HepG2 (cell line): ENCODE data around the gene FAM180A.

ENCODE experiments used
- EZH2 ChIP-seq: conservative IDR thresholded peaks from 2 replicates; pipeline ENCODE4 v1.6.1; 2012; ENCODE audit warnings: mild to moderate bottlenecking, low read depth, low read length, moderate library complexity
- GTF2F1 ChIP-seq: fragments of 150-350 bp; IDR thresholded peaks from 2 replicates; pipeline ENCODE4 v1.6.1; 2014; ENCODE audit warnings: low read length
- JUNB ChIP-seq: sonication (generic); formaldehyde crosslinking; IDR thresholded peaks from 2 replicates; pipeline ENCODE4 v1.8.0; 2022; ENCODE audit warnings: missing genetic modification reagents, mild to moderate bottlenecking, borderline replicate concordance
- SP1 ChIP-seq, 2 experiments: fragments of 450-650 bp in 1 of 2; sonication (generic) in 1 of 2; formaldehyde crosslinking in 1 of 2; IDR thresholded peaks; 2 replicates each; pipeline versions ENCODE4 v1.4.0 to v1.6.1; 2016 to 2020; ENCODE audit warnings: missing genetic modification reagents in 1 of 2
- YY1 ChIP-seq: IDR thresholded peaks from 2 replicates; pipeline ENCODE4 v1.6.1; 2011; ENCODE audit warnings: low read length, low read depth, moderate library complexity, mild to moderate bottlenecking; ENCODE audit not compliant: insufficient read depth, insufficient replicate concordance
- ZNF274 ChIP-seq: sonication (generic); formaldehyde crosslinking; IDR thresholded peaks from 2 replicates; pipeline ENCODE4 v1.5.1; 2020; ENCODE audit warnings: mild to moderate bottlenecking, missing genetic modification reagents
- ZNF337 ChIP-seq: sonication (generic); formaldehyde crosslinking; IDR thresholded peaks from 2 replicates; pipeline ENCODE4 v1.5.1; 2020; ENCODE audit warnings: missing genetic modification reagents, low read depth, mild to moderate bottlenecking, borderline replicate concordance
- TF ChIP-seq, protein P1 (sequence below): sonication (generic); formaldehyde crosslinking; conservative IDR thresholded peaks from 2 replicates; pipeline ENCODE4 v1.5.0; 2020; ENCODE audit warnings: missing genetic modification reagents
- TF ChIP-seq, protein P2 (sequence below): sonication (generic); formaldehyde crosslinking; IDR thresholded peaks from 2 replicates; pipeline ENCODE4 v1.9.0; 2021; ENCODE audit warnings: mild to moderate bottlenecking, missing genetic modification reagents
- TF ChIP-seq, protein P3 (sequence below): sonication (generic); formaldehyde crosslinking; conservative IDR thresholded peaks from 2 replicates; pipeline ENCODE4 v1.4.0; 2020; ENCODE audit warnings: missing genetic modification reagents

DNA sequence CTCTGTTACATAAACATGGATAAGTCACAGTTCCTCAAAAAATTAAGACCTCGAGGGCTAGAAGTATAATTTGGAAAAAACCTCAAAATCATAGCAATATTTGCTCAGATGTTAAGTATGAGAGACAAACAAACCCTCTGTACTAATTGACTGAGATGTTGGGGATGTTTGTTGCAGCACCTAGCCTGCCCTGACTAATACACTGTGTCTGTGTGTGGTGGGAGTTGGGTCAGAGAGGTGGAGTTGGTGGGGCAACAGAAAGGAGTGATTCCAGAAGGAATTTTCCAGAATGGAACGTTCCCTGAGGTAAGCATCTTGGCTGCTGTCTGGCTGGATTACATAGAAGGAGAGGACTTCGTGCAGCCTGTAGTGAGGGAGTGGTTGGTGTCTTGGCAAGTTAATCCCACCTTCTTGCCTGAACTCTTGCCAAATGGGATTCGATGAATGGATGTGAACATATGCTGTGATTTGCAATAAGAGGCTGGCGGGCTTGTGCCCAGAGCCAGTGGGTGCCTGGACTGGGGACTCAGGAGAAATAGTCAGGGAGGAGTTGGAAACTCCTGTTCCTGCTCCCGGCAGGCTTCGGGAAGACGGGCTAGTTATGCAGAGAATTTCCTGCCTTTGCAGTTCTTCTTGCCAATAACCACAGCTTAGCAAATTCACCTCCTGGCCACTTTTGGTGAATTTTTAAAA lies 9.3 kb upstream of the FAM180A start:
- TF ChIP-seq, protein P1, sequence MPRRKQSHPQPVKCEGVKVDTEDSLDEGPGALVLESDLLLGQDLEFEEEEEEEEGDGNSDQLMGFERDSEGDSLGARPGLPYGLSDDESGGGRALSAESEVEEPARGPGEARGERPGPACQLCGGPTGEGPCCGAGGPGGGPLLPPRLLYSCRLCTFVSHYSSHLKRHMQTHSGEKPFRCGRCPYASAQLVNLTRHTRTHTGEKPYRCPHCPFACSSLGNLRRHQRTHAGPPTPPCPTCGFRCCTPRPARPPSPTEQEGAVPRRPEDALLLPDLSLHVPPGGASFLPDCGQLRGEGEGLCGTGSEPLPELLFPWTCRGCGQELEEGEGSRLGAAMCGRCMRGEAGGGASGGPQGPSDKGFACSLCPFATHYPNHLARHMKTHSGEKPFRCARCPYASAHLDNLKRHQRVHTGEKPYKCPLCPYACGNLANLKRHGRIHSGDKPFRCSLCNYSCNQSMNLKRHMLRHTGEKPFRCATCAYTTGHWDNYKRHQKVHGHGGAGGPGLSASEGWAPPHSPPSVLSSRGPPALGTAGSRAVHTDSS, result no peak
- TF ChIP-seq, protein P2, sequence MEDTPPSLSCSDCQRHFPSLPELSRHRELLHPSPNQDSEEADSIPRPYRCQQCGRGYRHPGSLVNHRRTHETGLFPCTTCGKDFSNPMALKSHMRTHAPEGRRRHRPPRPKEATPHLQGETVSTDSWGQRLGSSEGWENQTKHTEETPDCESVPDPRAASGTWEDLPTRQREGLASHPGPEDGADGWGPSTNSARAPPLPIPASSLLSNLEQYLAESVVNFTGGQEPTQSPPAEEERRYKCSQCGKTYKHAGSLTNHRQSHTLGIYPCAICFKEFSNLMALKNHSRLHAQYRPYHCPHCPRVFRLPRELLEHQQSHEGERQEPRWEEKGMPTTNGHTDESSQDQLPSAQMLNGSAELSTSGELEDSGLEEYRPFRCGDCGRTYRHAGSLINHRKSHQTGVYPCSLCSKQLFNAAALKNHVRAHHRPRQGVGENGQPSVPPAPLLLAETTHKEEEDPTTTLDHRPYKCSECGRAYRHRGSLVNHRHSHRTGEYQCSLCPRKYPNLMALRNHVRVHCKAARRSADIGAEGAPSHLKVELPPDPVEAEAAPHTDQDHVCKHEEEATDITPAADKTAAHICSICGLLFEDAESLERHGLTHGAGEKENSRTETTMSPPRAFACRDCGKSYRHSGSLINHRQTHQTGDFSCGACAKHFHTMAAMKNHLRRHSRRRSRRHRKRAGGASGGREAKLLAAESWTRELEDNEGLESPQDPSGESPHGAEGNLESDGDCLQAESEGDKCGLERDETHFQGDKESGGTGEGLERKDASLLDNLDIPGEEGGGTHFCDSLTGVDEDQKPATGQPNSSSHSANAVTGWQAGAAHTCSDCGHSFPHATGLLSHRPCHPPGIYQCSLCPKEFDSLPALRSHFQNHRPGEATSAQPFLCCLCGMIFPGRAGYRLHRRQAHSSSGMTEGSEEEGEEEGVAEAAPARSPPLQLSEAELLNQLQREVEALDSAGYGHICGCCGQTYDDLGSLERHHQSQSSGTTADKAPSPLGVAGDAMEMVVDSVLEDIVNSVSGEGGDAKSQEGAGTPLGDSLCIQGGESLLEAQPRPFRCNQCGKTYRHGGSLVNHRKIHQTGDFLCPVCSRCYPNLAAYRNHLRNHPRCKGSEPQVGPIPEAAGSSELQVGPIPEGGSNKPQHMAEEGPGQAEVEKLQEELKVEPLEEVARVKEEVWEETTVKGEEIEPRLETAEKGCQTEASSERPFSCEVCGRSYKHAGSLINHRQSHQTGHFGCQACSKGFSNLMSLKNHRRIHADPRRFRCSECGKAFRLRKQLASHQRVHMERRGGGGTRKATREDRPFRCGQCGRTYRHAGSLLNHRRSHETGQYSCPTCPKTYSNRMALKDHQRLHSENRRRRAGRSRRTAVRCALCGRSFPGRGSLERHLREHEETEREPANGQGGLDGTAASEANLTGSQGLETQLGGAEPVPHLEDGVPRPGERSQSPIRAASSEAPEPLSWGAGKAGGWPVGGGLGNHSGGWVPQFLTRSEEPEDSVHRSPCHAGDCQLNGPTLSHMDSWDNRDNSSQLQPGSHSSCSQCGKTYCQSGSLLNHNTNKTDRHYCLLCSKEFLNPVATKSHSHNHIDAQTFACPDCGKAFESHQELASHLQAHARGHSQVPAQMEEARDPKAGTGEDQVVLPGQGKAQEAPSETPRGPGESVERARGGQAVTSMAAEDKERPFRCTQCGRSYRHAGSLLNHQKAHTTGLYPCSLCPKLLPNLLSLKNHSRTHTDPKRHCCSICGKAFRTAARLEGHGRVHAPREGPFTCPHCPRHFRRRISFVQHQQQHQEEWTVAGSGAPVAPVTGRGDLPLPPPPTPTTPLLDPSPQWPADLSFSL, result no peak
- TF ChIP-seq YY1 (no peak), GTF2F1 (no peak), ZNF274 (CRISPR knock-in tag) (no peak), EZH2 (no peak), SP1 (IDR thresholded peaks at IDR 0.05) (no peak), SP1 (CRISPR knock-in tag; IDR thresholded peaks at IDR 0.05) (no peak), JUNB (CRISPR knock-in tag) (no peak), ZNF337 (CRISPR knock-in tag) (no peak)
- TF ChIP-seq, protein P3, sequence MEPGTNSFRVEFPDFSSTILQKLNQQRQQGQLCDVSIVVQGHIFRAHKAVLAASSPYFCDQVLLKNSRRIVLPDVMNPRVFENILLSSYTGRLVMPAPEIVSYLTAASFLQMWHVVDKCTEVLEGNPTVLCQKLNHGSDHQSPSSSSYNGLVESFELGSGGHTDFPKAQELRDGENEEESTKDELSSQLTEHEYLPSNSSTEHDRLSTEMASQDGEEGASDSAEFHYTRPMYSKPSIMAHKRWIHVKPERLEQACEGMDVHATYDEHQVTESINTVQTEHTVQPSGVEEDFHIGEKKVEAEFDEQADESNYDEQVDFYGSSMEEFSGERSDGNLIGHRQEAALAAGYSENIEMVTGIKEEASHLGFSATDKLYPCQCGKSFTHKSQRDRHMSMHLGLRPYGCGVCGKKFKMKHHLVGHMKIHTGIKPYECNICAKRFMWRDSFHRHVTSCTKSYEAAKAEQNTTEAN (CRISPR knock-in tag), result no peak
